ENCODE measurements around the gene TTC21B.

DNA sequence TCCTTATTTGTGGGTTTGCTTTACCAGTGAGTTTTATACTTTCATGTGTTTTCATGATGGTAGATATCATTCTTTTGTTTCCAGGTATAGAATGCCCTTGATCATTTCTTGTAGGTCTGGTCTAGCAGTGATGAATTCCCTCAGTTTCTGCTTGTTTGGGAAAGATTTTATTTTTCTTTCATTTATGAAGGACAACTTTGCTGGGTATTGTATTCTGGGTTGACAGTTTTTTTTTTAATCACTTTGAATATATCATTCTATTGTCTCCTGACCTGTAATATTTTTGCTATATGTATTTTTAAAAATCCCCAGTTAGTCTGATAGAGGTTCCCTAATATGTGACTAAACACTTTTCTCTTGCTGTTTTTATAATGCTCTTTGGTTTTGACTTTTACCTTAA is 101.2 kb downstream of the TTC21B start:
- TF ChIP-seq, protein P1, sequence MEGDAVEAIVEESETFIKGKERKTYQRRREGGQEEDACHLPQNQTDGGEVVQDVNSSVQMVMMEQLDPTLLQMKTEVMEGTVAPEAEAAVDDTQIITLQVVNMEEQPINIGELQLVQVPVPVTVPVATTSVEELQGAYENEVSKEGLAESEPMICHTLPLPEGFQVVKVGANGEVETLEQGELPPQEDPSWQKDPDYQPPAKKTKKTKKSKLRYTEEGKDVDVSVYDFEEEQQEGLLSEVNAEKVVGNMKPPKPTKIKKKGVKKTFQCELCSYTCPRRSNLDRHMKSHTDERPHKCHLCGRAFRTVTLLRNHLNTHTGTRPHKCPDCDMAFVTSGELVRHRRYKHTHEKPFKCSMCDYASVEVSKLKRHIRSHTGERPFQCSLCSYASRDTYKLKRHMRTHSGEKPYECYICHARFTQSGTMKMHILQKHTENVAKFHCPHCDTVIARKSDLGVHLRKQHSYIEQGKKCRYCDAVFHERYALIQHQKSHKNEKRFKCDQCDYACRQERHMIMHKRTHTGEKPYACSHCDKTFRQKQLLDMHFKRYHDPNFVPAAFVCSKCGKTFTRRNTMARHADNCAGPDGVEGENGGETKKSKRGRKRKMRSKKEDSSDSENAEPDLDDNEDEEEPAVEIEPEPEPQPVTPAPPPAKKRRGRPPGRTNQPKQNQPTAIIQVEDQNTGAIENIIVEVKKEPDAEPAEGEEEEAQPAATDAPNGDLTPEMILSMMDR (IDR thresholded peaks at IDR 0.05) = no peak
- no peak for TF ChIP-seq POLR2A (IDR thresholded peaks at IDR 0.05)
